ENCODE data around the gene PTMS.

PTMS gene

DNA sequence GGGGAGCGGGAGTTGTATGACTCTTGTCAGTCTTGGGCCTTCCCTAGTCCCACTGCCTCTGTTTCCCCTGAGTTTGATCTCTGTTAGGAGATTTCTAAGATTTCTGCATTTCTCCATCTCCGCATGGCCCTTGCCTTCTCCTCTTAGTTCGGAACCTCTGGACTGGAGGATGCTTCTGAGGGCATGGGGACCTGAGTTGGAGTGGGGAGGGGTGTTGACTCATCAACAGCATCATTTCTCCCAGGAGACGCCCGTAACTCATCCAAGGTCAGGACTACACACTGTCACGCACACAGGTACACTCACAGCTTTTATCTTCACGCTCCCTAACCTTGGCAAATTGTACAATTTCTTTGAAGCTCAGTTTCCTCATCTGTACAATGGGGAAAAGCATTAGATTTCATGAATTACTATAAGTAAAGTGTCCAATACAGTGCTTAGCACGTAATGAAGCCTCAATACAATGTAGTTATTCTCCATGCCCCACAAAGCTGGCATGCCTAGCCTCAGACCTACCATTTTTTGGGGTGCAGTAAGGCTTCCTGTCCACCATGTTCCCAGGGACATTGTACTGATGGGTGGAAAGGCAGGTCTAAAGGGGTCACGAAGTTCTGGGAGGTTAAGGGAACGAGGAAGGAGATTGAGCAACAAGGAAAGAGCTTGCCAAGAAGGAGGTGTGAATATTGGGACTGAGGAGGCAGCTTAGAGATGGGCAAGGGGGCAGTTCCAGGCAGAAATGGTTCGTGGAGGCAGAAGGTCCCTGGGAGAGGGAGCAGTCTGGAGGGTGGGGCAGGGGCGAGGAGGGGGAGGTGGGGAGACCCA, 5.6 kb downstream of the PTMS start:
- no peak for DNase-seq (ENCODE audit: low spot score)

DNA sequence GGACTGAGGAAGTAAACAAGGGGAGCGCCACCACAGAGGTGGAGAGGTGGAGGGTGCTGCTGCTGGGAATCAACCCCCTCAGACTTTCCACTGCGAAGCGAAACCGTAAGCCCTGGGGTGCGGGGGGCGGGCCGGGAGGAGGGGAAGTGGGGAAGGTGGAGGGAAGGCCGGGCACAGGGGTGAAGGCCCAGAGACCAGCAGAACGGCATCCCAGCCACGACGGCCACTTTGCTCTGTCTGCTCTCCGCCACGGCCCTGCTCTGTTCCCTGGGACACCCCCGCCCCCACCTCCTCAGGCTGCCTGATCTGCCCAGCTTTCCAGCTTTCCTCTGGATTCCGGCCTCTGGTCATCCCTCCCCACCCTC, 6.2 kb downstream of the PTMS start, which contains the start of gene LAG3:
Gene LAG3 (plus strand): TSS at position 190 of the 365 bp plus-strand sequence. CDS start 333 bp downstream, outside the sequence.
- DNase-seq (ENCODE audit: low spot score): no peak

DNA sequence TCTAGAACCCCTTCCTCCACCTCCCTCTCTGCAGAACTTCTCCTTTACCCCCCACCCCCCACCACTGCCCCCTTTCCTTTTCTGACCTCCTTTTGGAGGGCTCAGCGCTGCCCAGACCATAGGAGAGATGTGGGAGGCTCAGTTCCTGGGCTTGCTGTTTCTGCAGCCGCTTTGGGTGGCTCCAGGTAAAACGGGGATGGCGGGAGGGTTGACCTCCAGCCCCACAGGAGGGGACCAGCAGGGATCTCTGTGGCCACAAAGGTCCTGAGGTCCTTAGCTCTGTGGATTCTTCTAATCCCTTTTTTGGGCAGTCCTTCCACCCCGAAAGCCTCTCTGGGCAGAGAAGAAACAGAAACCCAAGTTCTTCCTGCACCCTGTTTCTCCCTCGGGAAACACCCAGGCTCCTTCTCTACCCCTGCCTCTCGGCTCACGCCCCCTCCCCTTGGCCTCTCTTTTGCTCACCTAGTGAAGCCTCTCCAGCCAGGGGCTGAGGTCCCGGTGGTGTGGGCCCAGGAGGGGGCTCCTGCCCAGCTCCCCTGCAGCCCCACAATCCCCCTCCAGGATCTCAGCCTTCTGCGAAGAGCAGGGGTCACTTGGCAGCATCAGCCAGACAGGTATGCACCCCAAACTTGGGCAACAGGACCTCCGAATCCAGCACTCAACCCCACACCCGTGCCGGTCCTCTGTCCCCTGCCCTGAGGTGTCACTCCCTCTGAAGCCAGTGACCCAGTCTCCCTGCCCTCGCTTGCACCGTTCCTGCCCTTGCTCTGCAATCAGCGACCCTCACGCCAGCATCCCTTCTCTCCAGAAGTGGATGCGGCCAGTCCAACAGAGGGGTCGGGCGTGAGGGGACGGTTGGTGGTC, 6.8 kb downstream of the PTMS start:
- DNase-seq (ENCODE audit: low spot score): no peak

DNA sequence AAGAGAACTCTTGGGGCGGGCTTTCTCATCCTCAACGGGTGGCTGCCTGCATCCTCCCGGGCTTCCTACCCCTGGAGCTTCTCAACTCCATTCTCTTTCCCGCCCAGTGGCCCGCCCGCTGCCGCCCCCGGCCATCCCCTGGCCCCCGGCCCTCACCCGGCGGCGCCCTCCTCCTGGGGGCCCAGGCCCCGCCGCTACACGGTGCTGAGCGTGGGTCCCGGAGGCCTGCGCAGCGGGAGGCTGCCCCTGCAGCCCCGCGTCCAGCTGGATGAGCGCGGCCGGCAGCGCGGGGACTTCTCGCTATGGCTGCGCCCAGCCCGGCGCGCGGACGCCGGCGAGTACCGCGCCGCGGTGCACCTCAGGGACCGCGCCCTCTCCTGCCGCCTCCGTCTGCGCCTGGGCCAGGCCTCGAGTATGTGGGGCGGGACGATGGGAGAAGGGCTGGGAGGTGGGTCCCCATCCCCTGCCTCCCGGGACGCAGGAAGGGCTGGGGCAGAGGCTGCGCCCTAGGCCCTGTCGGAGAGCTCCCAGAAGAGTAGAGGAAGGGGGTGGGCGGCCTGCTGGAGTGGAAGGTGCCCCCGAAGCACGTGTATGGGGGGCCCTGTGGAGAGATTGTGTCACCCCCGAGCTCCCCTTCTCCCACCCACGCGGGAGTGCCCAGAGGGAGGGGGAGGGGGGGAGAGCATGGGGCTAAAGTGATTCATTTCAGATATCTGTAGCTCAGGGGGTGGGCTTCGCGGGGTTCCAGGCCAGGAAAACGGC, 7.6 kb downstream of the PTMS start:
- DNase-seq (ENCODE audit: low spot score): no peak

DNA sequence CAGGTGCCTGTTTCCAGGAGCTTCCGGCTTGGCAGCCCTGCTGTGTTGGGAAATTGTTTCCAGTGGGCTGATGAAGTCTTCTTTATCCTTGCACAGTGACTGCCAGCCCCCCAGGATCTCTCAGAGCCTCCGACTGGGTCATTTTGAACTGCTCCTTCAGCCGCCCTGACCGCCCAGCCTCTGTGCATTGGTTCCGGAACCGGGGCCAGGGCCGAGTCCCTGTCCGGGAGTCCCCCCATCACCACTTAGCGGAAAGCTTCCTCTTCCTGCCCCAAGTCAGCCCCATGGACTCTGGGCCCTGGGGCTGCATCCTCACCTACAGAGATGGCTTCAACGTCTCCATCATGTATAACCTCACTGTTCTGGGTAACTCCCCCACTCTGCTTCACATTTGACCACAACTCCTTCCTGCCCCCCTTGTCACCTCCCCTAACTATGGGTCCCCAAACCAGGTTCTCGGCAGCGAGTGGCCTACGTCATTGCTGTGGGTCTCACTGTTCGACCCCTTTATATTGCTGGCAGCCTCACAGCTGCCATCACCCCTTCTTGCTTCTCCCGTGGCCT, 8.4 kb downstream of the PTMS start:
- DNase-seq (ENCODE audit: low spot score): no peak

DNA sequence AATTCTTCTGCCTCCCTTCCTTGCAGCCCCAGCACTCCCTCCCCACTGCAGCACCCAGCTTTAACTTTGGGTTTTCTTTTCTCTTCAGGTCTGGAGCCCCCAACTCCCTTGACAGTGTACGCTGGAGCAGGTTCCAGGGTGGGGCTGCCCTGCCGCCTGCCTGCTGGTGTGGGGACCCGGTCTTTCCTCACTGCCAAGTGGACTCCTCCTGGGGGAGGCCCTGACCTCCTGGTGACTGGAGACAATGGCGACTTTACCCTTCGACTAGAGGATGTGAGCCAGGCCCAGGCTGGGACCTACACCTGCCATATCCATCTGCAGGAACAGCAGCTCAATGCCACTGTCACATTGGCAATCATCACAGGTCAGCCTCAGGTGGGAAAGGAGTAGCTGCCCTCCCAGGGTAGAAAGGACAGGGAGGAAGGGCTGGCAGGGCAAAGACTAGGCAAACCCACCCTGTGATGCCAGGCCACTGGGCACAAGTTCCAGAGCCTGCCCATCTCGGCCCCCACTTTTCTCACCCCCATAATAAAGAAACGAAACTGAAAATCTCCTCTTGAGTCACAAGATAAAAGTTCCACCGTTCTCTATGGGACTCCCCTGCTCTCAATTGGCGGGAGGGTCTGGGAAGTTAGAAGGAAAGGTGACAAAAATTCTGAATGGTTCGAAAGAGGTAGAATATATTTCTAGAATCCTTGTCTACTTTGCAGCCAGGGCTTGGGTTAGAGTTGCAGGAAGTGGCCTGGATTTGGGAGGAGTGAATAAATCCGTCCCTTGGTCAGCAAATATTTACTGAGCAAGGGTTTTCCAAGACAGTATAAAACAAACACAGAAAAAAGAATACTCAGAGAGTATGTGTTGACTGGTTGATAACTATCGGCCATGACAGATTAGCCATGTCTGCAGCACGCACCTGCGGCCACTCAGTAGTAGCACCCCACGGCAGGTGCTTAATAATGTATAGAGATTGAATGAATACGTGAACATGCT, 9.3 kb downstream of the PTMS start:
- no peak for DNase-seq (ENCODE audit: low spot score)

GRCh38 chr12:6777386-6777785, 11.2 kb downstream of the PTMS start:
- DNase-seq (ENCODE audit: low spot score): no peak

DNA sequence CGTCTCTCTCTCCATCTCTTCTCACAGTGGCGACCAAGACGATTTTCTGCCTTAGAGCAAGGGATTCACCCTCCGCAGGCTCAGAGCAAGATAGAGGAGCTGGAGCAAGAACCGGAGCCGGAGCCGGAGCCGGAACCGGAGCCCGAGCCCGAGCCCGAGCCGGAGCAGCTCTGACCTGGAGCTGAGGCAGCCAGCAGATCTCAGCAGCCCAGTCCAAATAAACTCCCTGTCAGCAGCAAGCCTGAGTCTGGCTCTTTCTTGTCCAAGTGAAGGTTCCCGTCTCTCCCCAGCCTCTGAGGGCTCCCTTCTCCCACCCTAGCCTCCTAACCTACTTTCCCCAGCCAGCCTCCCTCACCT, 12.0 kb downstream of the PTMS start:
- no peak for DNase-seq (ENCODE audit: low spot score)

DNA sequence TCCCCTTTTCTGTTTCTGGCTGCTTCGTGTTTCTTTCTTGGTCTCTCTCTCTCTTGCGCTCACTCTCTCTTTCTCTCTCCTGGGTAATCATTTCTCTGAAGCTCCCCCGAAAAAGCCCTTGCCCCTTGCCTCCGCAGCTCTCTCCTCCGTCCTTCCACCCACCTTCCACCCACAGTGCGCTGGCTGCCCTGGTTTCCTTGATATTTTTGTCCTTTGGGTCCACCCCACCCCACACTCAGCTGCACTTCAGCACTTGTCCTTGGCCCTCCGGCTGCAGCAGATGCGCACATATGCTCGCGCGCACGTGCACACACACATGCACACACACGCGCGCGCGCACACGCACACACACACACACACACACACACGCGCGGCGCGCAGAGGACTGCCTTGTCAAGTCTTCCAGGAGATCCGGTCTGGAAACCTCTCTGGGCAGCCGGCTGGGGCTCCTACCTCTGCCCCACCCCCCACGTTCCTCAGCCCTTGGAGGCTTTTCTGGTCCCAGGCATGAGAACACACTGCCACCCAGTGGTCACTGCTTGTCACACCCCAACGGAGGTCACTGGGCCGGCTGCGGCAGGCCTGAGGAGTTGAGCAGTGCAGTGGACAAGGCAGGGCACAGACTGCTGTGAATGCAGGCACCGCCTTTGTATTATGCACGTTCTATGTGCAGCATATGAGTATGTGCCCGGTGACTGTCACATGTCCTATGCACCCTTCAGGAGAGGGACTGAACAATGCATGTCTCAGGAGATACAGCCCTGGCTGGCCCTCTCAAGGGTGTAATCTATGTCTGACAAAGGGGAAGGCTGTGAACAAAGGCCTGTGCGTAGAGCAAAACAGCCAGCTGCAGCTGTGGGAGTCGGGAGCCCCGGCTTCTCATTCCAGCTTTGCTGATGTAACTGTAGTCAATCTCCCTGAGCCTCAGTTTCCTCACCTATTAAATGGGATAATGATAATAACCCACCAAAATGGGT, 12.7 kb downstream of the PTMS start:
- DNase-seq (ENCODE audit: low spot score): peak; percentile 75

GRCh38 chr12:6779708-6780432, 13.7 kb downstream of the PTMS start:
- DNase-seq (ENCODE audit: low spot score): no peak

DNA sequence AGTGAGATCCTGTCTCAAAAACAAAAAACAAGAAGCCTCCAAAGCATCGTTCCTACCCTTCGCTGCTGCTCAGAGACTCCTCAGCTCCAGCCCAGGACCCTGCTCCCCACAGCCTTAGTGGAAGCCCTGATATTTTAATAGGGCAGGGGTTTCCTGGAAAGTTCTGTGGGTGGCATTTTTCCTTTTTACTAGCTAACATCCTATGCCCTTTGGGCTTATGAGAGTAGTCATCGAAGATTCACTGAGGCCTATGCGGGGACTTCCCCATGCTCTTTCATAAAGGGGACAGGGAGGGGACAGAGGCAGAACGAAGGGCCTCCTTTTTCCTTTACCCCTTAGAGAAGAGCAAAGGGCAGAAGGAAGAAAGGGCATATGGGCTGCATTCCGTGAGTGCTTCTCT, 14.4 kb downstream of the PTMS start:
- no peak for DNase-seq (ENCODE audit: low spot score)

DNA sequence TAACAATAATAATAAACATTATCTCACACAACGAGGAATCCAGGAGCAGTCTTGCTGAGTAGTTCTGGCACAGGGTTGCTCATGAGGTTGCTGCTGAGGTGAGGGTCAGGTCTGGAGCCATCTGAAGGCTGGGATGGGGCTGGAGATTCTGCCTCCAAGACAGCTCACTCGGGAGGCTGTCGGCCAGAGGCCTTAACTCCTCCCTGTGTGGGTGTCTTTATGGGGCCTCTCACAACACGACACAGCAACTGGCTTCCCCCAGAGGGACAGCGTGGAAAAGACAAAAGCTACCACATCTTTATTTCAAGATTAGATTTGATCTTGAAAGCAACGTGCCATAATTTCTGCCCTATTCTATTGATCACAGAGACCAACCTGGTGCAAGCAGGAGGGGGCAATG, 16.0 kb downstream of the PTMS start:
- no peak for DNase-seq (ENCODE audit: low spot score)

GRCh38 chr12:6782850-6783566, 16.8 kb downstream of the PTMS start:
- DNase-seq (ENCODE audit: low spot score): no peak

DNA sequence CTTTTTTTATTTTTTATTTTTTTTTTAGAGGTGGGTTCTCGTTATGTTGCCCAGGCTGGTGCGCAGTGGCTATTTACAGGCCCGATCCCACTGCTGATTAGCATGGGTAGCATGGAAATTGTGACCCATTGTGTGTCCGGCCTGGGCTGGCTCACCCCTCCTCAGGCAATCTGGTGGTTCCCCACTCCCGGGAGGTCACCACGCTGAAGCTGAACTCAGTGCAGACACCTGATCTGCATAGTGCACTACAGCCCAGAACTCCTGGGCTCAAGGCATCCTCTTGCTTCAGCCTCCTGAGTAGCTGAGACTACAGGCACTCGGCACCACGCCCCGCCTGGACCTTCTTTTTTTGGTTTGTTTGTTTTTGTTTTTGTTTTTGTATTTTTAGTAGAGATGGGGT, 17.7 kb downstream of the PTMS start:
- DNase-seq (ENCODE audit: low spot score): no peak

DNA sequence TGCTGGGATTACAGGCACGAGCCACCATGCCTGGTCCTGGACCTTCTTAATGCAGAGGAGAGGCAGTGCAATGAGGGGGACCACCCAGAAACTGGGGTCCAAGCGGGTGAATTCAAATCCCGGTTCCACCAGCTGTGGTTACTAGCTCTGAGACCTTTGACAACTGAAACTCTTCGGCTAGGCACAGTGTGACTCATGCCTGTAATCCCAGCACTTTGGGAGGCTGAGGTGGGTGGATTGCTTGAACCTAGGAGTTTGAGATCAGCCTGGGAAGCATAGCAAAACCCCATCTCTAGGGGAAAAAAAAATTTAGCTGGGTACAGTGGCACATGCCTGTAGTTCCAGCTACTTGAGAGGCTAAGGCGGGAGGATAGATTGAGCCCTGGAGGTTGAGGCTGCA, 18.1 kb downstream of the PTMS start:
- DNase-seq (ENCODE audit: low spot score): no peak

- DNase-seq (ENCODE audit: low spot score): no peak
These were observed 18.6 kb downstream of the PTMS start for GRCh38 chr12:6784761-6785160.

GRCh38 chr12:6786416-6787094, 20.4 kb downstream of the PTMS start:
- no peak for DNase-seq (ENCODE audit: low spot score)

GRCh38 chr12:6787309-6787708, 21.1 kb downstream of the PTMS start:
- no peak for DNase-seq (ENCODE audit: low spot score)
